LNCaP clone FGC (cell line): Measurements from ENCODE around the gene FCRL5.
"Not testable (repeated sequence)": the region's sequence is repeated elsewhere in the genome, so short reads cannot be mapped to it uniquely, and the experiment has no call there.

ENCODE experiments used
- DNase-seq: peaks from one replicate; pipeline ENCODE4 v3.0.0-alpha.2; 2011; ENCODE audit warnings: low read depth
- H3K4me3 ChIP-seq: 2 replicates; pipeline ENCODE4 v1.5.1; 2011; ENCODE audit warnings: mild to moderate bottlenecking, low read depth, low read length, control low read depth
- TF ChIP-seq, protein P1 (sequence below): IDR thresholded peaks from 2 replicates; pipeline ENCODE4 v1.5.1; 2012; ENCODE audit warnings: mild to moderate bottlenecking; ENCODE audit not compliant: control insufficient read depth, insufficient read depth; ENCODE audit errors: extremely low read depth

FCRL5 gene

DNA sequence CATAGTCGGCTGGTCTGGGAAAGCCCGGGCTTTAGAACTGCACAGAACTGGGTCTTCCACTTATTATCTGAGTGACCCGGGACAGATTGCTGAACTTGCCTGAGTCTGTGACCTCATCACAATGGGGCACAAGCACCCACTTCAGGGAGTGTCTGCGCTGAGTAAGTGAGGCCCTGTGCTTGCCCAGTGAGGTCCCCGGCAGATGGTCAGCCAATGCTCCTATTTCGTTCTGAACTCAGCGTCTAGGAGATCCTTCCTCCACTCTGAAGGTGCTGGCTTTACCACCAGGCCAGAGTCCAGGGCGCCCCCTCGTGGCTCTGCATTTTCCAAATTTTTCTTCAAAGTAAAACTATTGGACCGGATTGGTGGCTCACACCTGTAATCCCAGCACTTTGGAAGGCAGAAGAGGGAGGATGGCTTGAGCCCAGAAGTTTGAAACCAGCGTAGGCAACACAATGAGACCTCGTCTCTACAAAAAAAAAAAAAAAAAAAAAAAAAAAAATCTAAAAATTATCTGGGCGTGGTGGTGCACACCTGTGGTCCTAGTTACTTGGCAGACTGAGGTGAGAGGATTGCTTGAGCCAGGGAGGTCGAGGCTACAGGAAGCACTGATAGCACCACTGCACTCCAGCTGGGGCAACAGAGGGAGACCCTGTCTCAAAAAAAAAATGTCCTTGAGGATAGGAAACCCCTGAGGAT, 61.7 kb downstream of the FCRL5 start:
- no peak for DNase-seq
- TF ChIP-seq, protein P1, sequence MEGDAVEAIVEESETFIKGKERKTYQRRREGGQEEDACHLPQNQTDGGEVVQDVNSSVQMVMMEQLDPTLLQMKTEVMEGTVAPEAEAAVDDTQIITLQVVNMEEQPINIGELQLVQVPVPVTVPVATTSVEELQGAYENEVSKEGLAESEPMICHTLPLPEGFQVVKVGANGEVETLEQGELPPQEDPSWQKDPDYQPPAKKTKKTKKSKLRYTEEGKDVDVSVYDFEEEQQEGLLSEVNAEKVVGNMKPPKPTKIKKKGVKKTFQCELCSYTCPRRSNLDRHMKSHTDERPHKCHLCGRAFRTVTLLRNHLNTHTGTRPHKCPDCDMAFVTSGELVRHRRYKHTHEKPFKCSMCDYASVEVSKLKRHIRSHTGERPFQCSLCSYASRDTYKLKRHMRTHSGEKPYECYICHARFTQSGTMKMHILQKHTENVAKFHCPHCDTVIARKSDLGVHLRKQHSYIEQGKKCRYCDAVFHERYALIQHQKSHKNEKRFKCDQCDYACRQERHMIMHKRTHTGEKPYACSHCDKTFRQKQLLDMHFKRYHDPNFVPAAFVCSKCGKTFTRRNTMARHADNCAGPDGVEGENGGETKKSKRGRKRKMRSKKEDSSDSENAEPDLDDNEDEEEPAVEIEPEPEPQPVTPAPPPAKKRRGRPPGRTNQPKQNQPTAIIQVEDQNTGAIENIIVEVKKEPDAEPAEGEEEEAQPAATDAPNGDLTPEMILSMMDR: peak; percentile 79
- no peak overlapping the region for H3K4me3 ChIP-seq

DNA sequence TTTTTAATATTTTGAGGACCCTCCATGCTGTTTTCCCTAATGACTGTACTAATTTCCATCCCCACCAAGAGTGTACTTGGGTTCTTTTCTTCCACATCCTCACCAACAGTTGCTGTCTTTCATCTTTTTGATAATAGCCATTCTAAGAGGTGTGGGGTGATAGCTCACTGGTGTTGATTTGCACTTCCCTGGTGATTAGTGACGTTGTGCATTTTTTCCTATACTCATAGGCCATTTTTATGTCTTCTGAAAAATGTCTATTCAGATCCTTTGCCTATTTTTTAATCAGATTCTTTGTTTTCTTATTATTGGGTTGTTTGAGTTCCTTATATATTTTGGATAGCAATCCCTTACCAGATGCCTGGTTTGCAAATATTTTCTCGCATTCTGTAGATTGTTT, 64.2 kb downstream of the FCRL5 start:
- no peak for DNase-seq
- H3K4me3 ChIP-seq: no peak overlapping the region
- TF ChIP-seq, protein P1: no peak

DNA sequence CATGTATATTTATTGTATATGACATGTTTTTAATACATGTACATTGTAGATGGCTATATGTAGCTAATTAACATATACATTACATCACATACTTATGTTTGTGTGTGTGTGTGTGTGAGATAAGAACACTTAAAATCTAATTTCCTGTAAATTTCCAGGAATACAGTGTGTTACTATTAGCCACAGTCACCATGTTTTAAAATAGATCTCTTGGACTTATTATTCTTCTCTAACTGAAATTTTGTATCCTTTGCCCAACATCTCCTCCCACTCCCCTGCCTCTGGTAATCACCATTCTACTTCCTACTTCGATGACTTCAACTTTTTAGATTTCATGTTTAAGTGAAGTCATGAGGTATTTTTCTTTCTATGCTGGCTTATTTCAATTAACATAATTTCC, 64.8 kb downstream of the FCRL5 start:
- TF ChIP-seq, protein P1: no peak
- no peak for DNase-seq
- H3K4me3 ChIP-seq: no peak overlapping the region

DNA sequence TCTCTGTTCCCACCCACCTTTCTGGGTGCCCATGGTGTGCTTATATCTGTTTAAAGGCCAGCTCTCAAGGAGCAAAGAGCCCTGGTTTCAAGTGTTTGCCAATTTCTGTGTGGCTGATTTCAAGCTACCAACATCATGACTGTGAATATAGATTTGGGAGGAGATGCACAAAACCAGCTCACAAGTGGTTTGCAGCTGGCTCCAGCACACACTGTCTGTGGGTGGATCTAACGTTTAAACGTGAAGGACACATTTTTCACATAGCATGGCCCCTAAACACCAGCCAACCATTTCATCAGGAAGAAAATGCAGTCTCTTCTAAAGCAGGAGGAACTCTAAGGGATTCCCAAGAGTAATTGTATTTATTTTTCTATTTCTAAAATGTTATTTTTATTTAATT, 65.2 kb downstream of the FCRL5 start:
- DNase-seq: no peak
- TF ChIP-seq, protein P1: no peak
- H3K4me3 ChIP-seq: no peak overlapping the region

DNA sequence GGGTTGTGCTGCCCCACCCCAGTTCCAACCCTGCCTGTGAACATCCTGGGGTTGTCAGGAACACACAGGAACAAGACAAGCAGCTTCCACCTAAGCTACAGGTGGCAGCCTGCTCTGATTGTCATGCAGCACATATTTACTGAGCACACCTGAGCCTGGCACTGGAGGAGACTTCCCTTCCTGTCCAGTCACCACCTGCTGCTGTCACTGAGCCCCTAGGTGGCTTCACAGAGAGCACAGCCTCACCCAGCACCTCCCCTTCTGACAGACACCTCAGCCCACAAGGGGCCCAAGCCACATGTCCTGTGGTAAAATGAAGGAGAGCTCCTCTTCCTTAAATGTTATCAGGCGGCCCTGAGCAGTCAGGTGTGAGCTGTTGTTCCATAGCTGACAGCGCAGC, 65.9 kb downstream of the FCRL5 start:
- H3K4me3 ChIP-seq: not testable (repeated sequence)

DNA sequence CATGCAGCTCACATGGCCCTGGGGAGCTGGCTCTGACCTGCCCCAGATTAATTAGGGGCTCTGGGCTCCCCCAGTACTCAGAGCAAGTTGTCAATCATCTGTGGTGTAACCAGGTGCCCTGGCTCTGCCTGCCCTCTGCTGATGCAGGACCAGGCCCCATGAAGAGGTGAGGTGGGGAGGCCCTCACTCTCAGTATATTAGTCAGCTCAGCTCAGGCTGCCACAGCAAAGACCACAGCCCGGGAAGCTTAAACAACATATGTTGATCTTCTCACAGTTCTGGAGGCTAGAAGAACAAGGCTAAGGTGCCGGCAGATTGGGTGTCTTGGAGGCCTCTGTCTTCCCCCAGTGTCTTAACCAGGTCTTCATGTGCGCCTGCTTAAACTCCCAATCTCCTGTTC, 66.5 kb downstream of the FCRL5 start:
- DNase-seq: no peak

More for the DNA sequence above, 65.9 kb downstream of the FCRL5 start:
- DNase-seq: not testable (repeated sequence)

DNA sequence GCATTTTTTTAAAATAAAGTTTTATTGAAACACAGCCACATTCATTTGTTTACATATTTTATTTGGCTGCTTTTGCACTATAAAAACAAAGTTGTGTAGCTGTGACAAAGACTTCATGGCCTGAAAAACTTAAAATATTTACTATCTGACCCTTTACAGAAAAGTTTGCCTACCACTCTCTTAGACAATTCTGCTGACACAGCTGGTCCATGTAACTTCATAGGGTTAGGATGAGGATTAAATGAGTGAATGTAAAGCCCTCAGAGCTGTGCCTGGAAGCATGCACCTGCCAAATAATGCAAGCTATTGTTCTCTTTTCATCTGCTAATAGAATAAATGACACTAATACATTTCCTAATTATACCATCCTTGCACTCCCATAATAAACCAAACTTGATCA, 67.7 kb downstream of the FCRL5 start:
- no peak overlapping the region for H3K4me3 ChIP-seq
- no peak for DNase-seq
- TF ChIP-seq, protein P1: no peak

More for the DNA sequence above, 66.5 kb downstream of the FCRL5 start:
- no peak overlapping the region for H3K4me3 ChIP-seq
- TF ChIP-seq, protein P1: no peak
